ENCODE results near the gene TSSK3. TPM values are rescaled to one million over a fixed set of nuclear protein-coding genes. Genes with fewer than 3 reads are reported as not detected.

TSSK3 gene
- total and polyA plus RNA-seq, 2 of the 8 experiments (the other 6 are each of a cell fraction or from before 2014, with no cell fraction given): 1.2 TPM

DNA sequence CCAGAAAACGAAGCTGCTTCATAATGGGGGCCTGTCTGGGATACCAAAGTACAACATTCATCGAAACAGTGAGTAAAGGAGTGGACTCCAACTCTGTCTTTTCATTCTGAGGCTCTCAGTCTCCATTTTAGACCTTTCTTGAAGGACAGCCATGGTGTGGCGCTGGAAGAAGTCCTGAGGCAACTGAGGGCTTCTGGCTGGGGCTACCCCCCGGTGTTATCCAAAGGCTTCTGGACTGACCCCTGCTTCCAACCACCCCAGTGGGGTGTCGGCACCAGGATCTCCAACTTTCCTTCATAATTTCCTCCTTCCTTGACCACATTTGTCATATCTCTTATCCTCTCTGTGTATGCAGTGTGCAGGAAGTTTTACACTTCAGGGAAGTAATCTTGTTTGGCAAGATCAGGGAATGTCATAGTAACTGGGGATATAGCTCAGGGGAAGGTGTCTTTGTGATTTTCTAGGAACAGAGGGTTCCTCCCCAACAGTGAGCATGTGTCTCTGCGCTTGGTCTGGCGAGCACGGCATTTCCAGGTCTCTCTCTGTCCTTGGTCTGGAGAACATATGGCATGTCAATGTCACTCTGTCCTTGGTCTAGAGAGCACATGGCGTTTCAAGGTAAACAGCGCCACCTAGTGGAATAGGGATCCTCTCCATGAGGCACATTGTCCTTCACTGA lies 51.3 kb downstream of the TSSK3 start:
- no peak overlapping the region for H2BK20ac ChIP-seq (ENCODE audit: low read length)
- no peaks in the 10 kb centered on the region for H4K20me1 ChIP-seq (replicated peaks in 1 of 2; ENCODE audit: control insufficient read depth in 1 of 2, insufficient read depth in 2 of 2, low read length in 2 of 2)
- H3K4ac ChIP-seq (replicated peaks; ENCODE audit: insufficient read length, low read depth, low read length): no peak overlapping the region
- DNase-seq (ENCODE audit: low read depth in 1 of 2, low spot score in 2 of 2) (peak in 1 of 2 experiments; percentile 72), FAIRE-seq (peak; percentile 95)
- no peak overlapping the region for H4K91ac ChIP-seq (replicated peaks; ENCODE audit: insufficient read length, low read length)
- H3K56ac ChIP-seq (replicated peaks; ENCODE audit: insufficient read length, low read depth, low read length): no peak overlapping the region
- ChIA-PET CTCF (ENCODE audit: partially characterized antibody) (interaction anchor here (0.5 to 7.3 kb wide), 13 partner anchors 8 to 620 kb away, joined by 3 to 56 read pairs (median 3); no protein-coding TSS in a partner anchor), POLR2A (ENCODE audit: partially characterized antibody) (interaction anchor here (0.6 kb wide), 1 partner anchor 1039 kb away, joined by 4 read pairs; no protein-coding TSS in a partner anchor)
- WGBS, 2 experiments (ENCODE audit: extremely low coverage in 1 of 2, insufficient coverage in 1 of 2, insufficient read length in 1 of 2, insufficient replicate concordance in 2 of 2, low coverage in 1 of 2, low lambda C conversion rate in 2 of 2, missing lambda C conversion rate in 1 of 2): 74% methylated on average over 10 of the region's 10 CpGs; no CpG with 5 or more reads in 1 of the 2 experiments
- H3K23ac ChIP-seq (ENCODE audit: insufficient read length): no peak overlapping the region
- H3K4me1 ChIP-seq (replicated peaks in 1 of 4; ENCODE audit: control insufficient read depth in 3 of 4, insufficient read depth in 4 of 4, low read length in 3 of 4): no peaks in the 10 kb centered on the region
- no peak overlapping the region for H3K4me2 ChIP-seq (ENCODE audit: insufficient read depth in 1 of 2, low read depth in 2 of 2, low read length in 2 of 2)
- no peak overlapping the region for H3K4me3 ChIP-seq (ENCODE audit: extremely low read depth in 1 of 4, insufficient read depth in 2 of 4, low read depth in 3 of 4, low read length in 4 of 4)
- no peak overlapping the region for H3K14ac ChIP-seq (ENCODE audit: insufficient read length)
- no peak overlapping the region for H2BK5ac ChIP-seq (ENCODE audit: low read depth, low read length)
- no peak overlapping the region for H4K8ac ChIP-seq (ENCODE audit: extremely low read depth, insufficient read depth, low read length)
- peaks cover 26 to 37% of the 10 kb centered on the region in 2 experiments for H3K9me3 ChIP-seq (ENCODE audit: insufficient read depth in 2 of 2, low read depth in 1 of 2, low read length in 1 of 2)
- H3K36me3 ChIP-seq (ENCODE audit: control insufficient read depth in 2 of 4, insufficient read depth in 4 of 4, low read length in 3 of 4): peaks cover 0 to 4% (median 0%) of the 10 kb centered on the region in 4 experiments; a peak in 1 of 8 replicates
- no peak overlapping the region for H2BK15ac ChIP-seq (ENCODE audit: low read length)
- H3K79me1 ChIP-seq (ENCODE audit: low read depth, low read length): no peaks in the 10 kb centered on the region
- no peak overlapping the region for H3K18ac ChIP-seq (ENCODE audit: extremely low read depth, low read length)
- 0 out of 2 replicates have a peak, but pooled peaks cover 1% of the 10 kb centered on the region for H3K23me2 ChIP-seq (ENCODE audit: low read depth, low read length)
- H2AK5ac ChIP-seq (ENCODE audit: low read depth, low read length): no peak overlapping the region
- no peak overlapping the region for H3K9ac ChIP-seq (replicated peaks in 1 of 4; ENCODE audit: extremely low read depth in 1 of 4, low read depth in 3 of 4, low read length in 3 of 4)
- no peak overlapping the region for H3K27ac ChIP-seq (ENCODE audit: low read depth, low read length)
- H4K5ac ChIP-seq (ENCODE audit: insufficient read length, low read depth, low read length): no peak overlapping the region
- no peak overlapping the region for H2AFZ ChIP-seq (ENCODE audit: low read length)
- H3K79me2 ChIP-seq (ENCODE audit: control insufficient read depth in 1 of 2, insufficient read depth in 2 of 2, low read length in 2 of 2): no peaks in the 10 kb centered on the region
- H2BK12ac ChIP-seq (ENCODE audit: low read depth, low read length): no peak overlapping the region
- H2BK120ac ChIP-seq (replicated peaks; ENCODE audit: low read depth, low read length): no peak overlapping the region
- no peaks in the 10 kb centered on the region for H3K27me3 ChIP-seq (replicated peaks in 1 of 4; ENCODE audit: control insufficient read depth in 3 of 4, extremely low read depth in 1 of 4, insufficient read depth in 3 of 4, low read length in 3 of 4)
- TF ChIP-seq GABPA (IDR thresholded peaks at IDR 0.05; ENCODE audit: borderline replicate concordance, insufficient read depth, low read length) (no peak), POLR2AphosphoS5 (IDR thresholded peaks at IDR 0.05; ENCODE audit: low read depth, low read length) (no peak), ASH2L (IDR thresholded peaks at IDR 0.05; ENCODE audit: low read length) (no peak), EP300 (IDR thresholded peaks at IDR 0.05; ENCODE audit: borderline replicate concordance in 1 of 2, low read depth in 2 of 2, low read length in 2 of 2) (no peak), CEBPB (IDR thresholded peaks at IDR 0.05; ENCODE audit: low read depth, low read length) (no peak), SIRT6 (IDR thresholded peaks at IDR 0.05; ENCODE audit: low read length) (no peak), SIX5 (IDR thresholded peaks at IDR 0.05; ENCODE audit: low read depth, low read length) (no peak), POLR2A (IDR thresholded peaks at IDR 0.05; ENCODE audit: control extremely low read depth in 1 of 2, low read depth in 2 of 2, low read length in 2 of 2) (no peak), MAFK (IDR thresholded peaks at IDR 0.05; ENCODE audit: low read depth, low read length) (no peak), SRF (IDR thresholded peaks at IDR 0.05; ENCODE audit: low read depth, low read length) (no peak), E2F6 (IDR thresholded peaks at IDR 0.05) (peak; percentile 66)

All from H1 (cell line).